G401 (cell line): ENCODE measurements around the gene RBBP4. TPM values are rescaled to one million over a fixed set of nuclear protein-coding genes. Genes with fewer than 3 reads are reported as not detected.

Experiments
- total RNA-seq: library from RNA; depleted of rRNA; stranded (reverse); fragments of >200 nt; shearing (Covaris generic); gene quantifications from 2 replicates; pipeline ENCODE4 v1.2.3, GENCODE V29; 2014; rRNA removed

Gene RBBP4
- total RNA-seq, 1 experiment from 2014 or later, result 289 TPM

Other genes with a start within 250 kb of the RBBP4 start
- 0.25 and 0.58 TPM in 2 replicates for gene ZBTB8B, start 186.1 kb upstream of the RBBP4 start, total RNA-seq
- gene ZBTB8A, start 111.8 kb upstream of the RBBP4 start, total RNA-seq, result 7.7 and 12.0 TPM in 2 replicates
- gene ZBTB8OS, start 658 bp upstream of the RBBP4 start, total RNA-seq, result 101 and 103 TPM in 2 replicates
- 6.5 and 7.9 TPM in 2 replicates for gene SYNC, start 51.6 kb downstream of the RBBP4 start, total RNA-seq
- 121 and 140 TPM in 2 replicates for gene YARS1, start 166.2 kb downstream of the RBBP4 start, total RNA-seq
- 27.6 and 48.3 TPM in 2 replicates for gene S100PBP, start 166.4 kb downstream of the RBBP4 start, total RNA-seq
- 39.4 and 56.4 TPM in 2 replicates for gene FNDC5, start 219.7 kb downstream of the RBBP4 start, total RNA-seq
- not detected in 2 replicates for gene HPCA, start 235.3 kb downstream of the RBBP4 start, total RNA-seq